Chondrocyte (in vitro differentiated cells): ENCODE data around the gene BLTP2. TPM values are rescaled to one million over a fixed set of nuclear protein-coding genes. Genes with fewer than 3 reads are reported as not detected.
"Not testable (repeated sequence)": the region's sequence is repeated elsewhere in the genome, so short reads cannot be mapped to it uniquely, and the experiment has no call there.

Source experiments
- DNase-seq: peaks from one replicate; pipeline ENCODE4 v3.0.0; 2021; ENCODE audit warnings: mixed read lengths, low spot score
- H3K27ac Mint-ChIP-seq: one replicate; pipeline ENCODE4 v1.8.0; 2021; ENCODE audit warnings: mild to moderate bottlenecking, moderate library complexity, mixed read lengths; ENCODE audit not compliant: unreplicated experiment
- H3K27me3 Mint-ChIP-seq: 2 replicates; pipeline ENCODE4 v1.8.0; 2021; ENCODE audit warnings: low read depth, mixed read lengths
- H3K36me3 Mint-ChIP-seq: 2 replicates; pipeline ENCODE4 v1.8.0; 2021; ENCODE audit warnings: low read depth, mixed read lengths
- H3K4me1 Mint-ChIP-seq: 2 replicates; pipeline ENCODE4 v1.8.0; 2021; ENCODE audit warnings: low read depth, mild to moderate bottlenecking, mixed read lengths
- H3K4me3 Mint-ChIP-seq: one replicate; pipeline ENCODE4 v1.8.0; 2021; ENCODE audit warnings: mild to moderate bottlenecking, moderate library complexity, mixed read lengths; ENCODE audit not compliant: unreplicated experiment
- H3K9me3 Mint-ChIP-seq: 2 replicates; pipeline ENCODE4 v1.8.0; 2021; ENCODE audit warnings: low read depth, mixed read lengths
- total RNA-seq: library from RNA; stranded (reverse); gene quantifications from 3 replicates; pipeline ENCODE4 v1.2.1, GENCODE V29; 2021
- TF ChIP-seq, protein P1 (sequence below): fragments of 200-600 bp; sonication (generic); IDR thresholded peaks from 2 replicates; pipeline ENCODE4 v1.5.0; 2021; ENCODE audit warnings: antibody characterized with exemption, mild to moderate bottlenecking, moderate library complexity

BLTP2 gene
- total RNA-seq, 1 donor from 2014 or later = 112 TPM

DNA sequence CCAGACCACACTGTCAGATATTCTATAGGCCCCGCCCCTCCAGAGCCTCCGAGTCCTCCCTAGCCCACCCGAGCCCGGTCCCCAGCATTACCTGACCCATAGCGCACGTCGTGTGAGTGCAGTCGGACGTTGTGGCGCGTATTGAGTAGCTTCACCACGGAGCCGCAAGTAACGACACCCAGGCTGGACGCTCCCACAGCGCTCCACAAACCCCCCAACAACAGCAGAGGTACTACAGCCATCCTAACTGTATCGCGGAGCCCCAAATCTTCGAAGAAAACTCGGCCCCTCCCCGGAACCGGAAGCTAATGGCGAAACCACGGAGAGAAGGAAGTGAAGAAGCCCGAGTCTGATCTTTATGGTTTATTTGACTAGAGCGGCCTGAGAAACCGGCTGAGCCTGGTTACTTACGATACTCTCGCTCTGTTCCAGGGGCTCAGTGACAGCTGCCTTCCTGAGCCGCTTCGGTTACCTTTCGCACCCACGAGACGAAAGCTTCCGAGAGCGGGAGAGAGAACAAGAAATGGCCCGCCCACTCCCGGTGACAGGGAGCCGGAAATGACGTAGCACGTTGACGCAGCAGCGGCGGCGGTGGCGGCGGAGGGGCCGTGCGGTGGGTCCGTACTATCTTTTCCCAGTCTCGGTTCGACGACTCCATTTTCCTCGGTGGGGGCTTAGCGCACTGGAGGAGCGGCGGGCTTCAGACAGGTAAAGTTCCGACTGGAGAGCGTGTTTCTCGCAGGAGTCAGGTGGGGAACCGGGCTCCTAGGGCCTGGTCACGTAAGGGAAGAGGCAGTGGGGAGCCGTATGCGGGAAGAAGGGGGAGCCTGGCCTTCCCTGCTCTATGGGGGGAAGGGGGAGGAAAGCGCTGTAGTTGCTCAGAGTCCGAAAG, 16.9 kb upstream of the BLTP2 start, which contains the start of the genes SDF2 and SUPT6H:
Gene SDF2, minus strand, starts transcription at position 272 of the 892 bp plus-strand sequence. Its CDS starts 30 bp downstream, at position 242.
Gene SUPT6H, plus strand, starts transcription at position 571 of the 892 bp plus-strand sequence. CDS start 11,197 bp downstream, outside the sequence.
- DNase-seq = peak; percentile 96
- H3K27ac Mint-ChIP-seq = peak within 1 kb of the TSS; percentile 100
- peaks cover 45% of the 10 kb centered on the region for H3K4me1 Mint-ChIP-seq
- H3K4me3 Mint-ChIP-seq = peak within 1 kb of the TSS; percentile 100
- no peaks in the 10 kb centered on the region for H3K27me3 Mint-ChIP-seq
- H3K9me3 Mint-ChIP-seq = no peaks in the 10 kb centered on the region
- TF ChIP-seq, protein P1, sequence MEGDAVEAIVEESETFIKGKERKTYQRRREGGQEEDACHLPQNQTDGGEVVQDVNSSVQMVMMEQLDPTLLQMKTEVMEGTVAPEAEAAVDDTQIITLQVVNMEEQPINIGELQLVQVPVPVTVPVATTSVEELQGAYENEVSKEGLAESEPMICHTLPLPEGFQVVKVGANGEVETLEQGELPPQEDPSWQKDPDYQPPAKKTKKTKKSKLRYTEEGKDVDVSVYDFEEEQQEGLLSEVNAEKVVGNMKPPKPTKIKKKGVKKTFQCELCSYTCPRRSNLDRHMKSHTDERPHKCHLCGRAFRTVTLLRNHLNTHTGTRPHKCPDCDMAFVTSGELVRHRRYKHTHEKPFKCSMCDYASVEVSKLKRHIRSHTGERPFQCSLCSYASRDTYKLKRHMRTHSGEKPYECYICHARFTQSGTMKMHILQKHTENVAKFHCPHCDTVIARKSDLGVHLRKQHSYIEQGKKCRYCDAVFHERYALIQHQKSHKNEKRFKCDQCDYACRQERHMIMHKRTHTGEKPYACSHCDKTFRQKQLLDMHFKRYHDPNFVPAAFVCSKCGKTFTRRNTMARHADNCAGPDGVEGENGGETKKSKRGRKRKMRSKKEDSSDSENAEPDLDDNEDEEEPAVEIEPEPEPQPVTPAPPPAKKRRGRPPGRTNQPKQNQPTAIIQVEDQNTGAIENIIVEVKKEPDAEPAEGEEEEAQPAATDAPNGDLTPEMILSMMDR = no peak
- H3K36me3 Mint-ChIP-seq = peaks cover 10% of the 10 kb centered on the region

DNA sequence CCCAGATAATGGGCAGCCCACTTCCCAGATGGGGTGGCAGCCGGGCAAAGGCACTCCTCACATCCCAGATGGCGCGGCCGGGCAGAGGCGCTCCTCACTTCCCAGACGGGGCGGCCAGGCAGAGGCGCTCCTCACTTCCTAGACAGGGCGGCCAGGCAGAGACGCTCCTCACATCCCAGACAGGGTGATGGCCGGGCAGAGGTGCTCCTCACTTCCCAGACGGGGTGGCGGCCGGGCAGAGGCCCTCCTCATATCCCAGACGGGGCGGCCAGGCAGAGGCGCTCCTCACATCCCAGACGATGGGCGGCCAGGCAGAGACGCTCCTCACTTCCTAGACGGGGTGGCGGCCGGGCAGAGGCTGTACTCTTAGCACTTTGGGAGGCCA, 14.5 kb upstream of the BLTP2 start:
- DNase-seq, H3K27me3 Mint-ChIP-seq, H3K9me3 Mint-ChIP-seq, H3K27ac Mint-ChIP-seq, H3K36me3 Mint-ChIP-seq: not testable (repeated sequence)
- peak overlapping the region; percentile 45 for H3K4me3 Mint-ChIP-seq
- H3K4me1 Mint-ChIP-seq = peaks cover 37% of the 10 kb centered on the region

DNA sequence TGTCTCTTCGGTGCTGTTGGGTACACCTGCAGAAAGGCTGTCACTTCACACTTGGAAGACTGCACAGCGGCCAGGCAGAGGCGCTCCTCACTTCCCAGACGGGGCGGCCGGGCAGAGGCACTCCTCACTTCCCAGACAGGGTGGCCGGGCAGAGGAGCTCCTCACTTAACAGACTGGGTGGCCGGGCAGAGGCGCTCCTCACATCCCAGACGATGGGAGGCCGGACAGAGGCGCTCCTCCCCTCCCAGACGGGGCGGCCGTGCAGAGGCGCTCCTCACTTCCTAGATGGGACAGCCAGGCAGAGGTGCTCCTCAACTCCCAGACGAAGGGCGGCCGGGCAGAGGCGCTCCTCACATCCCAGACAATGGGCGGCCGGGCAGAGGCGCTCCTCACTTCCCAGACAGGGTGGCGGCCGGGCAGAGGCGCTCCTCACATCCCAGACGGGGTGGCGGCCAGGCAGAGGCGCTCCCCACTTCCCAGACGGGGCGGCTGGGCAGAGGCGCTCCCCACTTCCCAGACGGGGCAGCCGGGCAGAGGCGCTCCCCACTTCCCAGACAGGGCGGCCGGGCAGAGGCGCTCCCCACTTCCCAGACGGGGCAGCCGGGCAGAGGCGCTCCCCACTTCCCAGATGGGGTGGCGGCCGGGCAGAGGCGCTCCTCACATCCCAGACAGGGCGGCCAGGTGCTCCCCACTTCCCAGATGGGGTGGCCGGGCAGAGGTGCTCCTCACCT, 14.0 kb upstream of the BLTP2 start:
- H3K4me1 Mint-ChIP-seq = peaks cover 31% of the 10 kb centered on the region
- H3K9me3 Mint-ChIP-seq, H3K36me3 Mint-ChIP-seq, H3K4me3 Mint-ChIP-seq, DNase-seq, H3K27ac Mint-ChIP-seq, H3K27me3 Mint-ChIP-seq: not testable (repeated sequence)

GRCh38 chr17:28658342-28658741, 13.4 kb upstream of the BLTP2 start:
- not testable (repeated sequence) for H3K9me3 Mint-ChIP-seq, H3K36me3 Mint-ChIP-seq, H3K4me3 Mint-ChIP-seq, H3K27ac Mint-ChIP-seq, H3K27me3 Mint-ChIP-seq, DNase-seq
- peaks cover 26% of the 10 kb centered on the region for H3K4me1 Mint-ChIP-seq

- Mint-ChIP-seq H3K9me3 (no peaks in the 10 kb centered on the region), H3K36me3 (peaks cover 10% of the 10 kb centered on the region), H3K4me1 (peaks cover 20% of the 10 kb centered on the region), H3K27me3 (no peaks in the 10 kb centered on the region), H3K4me3 (no peak overlapping the region), H3K27ac (no peak overlapping the region)
- no peak for DNase-seq
- TF ChIP-seq, protein P1 = no peak
Measured at GRCh38 chr17:28657756-28658155, 12.8 kb upstream of the BLTP2 start.

DNA sequence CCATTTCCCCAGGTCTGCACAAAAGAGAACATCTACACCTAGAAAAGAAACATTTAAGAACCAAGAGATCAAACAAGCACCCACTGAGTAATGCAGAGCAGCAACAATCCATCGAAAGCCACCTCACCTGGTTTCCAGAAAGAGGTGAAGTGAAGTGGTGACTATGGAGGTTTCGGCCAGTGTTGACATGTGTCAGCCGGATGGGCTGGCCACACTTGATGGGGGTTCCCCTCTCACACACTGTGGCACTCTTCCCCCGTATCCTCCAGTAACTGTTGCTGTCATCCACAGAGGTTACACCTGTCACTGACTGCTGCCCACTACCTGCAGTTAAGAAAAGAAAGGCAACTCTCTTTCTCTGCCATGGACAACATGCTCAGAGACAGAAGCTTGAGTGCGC, 10.2 kb upstream of the BLTP2 start:
- no peak overlapping the region for H3K27ac Mint-ChIP-seq
- TF ChIP-seq, protein P1 = no peak
- no peak for DNase-seq
- H3K9me3 Mint-ChIP-seq = no peaks in the 10 kb centered on the region
- H3K36me3 Mint-ChIP-seq = peaks cover 10% of the 10 kb centered on the region
- H3K4me3 Mint-ChIP-seq = no peak overlapping the region
- H3K4me1 Mint-ChIP-seq = peaks cover 5% of the 10 kb centered on the region
- no peaks in the 10 kb centered on the region for H3K27me3 Mint-ChIP-seq
